ENCODE data around the gene FHIT. TPM values are rescaled to one million over a fixed set of nuclear protein-coding genes. Genes with fewer than 3 reads are reported as not detected.

FHIT gene
- total and polyA plus RNA-seq, 11 donors, result 4.2 to 26.8 (median 16.5) TPM

DNA sequence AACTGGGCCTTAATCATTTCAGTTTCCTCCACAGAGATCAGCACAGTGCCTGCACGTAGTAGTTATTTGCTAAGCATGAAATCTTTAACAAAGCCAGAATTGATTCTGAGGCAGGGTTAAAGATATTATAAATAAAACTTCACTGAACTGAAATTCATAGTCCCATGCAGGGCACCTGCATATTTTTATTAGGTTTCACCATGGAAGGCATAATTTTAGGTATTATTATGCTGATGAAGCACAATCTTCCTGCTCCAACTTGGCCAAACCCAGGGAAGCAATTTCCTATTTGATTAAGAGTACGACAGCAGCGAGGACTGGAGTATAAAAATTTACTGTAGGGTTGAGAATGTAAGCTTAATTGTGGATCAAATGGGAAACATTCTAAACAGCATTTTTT is 1131.0 kb downstream of the FHIT start:
- no peaks in the 10 kb centered on the region for H3K27me3 ChIP-seq
- TF ChIP-seq POLR2A (IDR thresholded peaks at IDR 0.05), result no peak
- TF ChIP-seq, protein P1, sequence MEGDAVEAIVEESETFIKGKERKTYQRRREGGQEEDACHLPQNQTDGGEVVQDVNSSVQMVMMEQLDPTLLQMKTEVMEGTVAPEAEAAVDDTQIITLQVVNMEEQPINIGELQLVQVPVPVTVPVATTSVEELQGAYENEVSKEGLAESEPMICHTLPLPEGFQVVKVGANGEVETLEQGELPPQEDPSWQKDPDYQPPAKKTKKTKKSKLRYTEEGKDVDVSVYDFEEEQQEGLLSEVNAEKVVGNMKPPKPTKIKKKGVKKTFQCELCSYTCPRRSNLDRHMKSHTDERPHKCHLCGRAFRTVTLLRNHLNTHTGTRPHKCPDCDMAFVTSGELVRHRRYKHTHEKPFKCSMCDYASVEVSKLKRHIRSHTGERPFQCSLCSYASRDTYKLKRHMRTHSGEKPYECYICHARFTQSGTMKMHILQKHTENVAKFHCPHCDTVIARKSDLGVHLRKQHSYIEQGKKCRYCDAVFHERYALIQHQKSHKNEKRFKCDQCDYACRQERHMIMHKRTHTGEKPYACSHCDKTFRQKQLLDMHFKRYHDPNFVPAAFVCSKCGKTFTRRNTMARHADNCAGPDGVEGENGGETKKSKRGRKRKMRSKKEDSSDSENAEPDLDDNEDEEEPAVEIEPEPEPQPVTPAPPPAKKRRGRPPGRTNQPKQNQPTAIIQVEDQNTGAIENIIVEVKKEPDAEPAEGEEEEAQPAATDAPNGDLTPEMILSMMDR (IDR thresholded peaks at IDR 0.05), result no peak
- 81 to 91% (median 83%) methylated on average over 3 of the region's 3 CpGs for WGBS, 4 donors
- intact Hi-C loops (cut with DNase I), result no loop called here
- DNase-seq (no peak), ATAC-seq (no peak)
- no peaks in the 10 kb centered on the region for H3K9me3 ChIP-seq
- no peak overlapping the region for H3K4me3 ChIP-seq
- no peaks in the 10 kb centered on the region for H3K36me3 ChIP-seq
- no peaks in the 10 kb centered on the region for H3K4me1 ChIP-seq
- H3K27ac ChIP-seq, result no peak overlapping the region

DNA sequence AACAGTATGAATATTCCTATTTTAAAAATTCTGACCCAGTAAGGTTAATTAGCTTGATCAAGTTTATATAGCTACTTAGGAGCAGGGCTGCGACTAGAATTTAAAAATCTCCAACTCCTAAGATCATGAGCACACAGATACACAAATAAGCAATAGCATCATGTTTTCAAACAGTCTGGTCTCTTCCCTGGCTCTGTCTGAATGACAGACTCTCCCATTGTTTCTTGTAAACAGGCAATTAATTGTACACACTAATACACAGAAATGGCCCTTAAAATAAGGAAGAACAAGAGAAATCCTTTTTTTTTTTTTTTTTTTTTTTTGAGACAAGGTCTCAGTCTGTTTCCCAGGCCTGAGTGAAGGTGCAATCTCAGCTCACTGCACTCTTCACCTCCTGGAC is 1137.1 kb downstream of the FHIT start:
- H3K27me3 ChIP-seq, result no peaks in the 10 kb centered on the region
- ATAC-seq, result no peak
- WGBS, 4 donors, result 83 to 95% (median 89%) methylated on average over 1 of the region's 1 CpG

DNA sequence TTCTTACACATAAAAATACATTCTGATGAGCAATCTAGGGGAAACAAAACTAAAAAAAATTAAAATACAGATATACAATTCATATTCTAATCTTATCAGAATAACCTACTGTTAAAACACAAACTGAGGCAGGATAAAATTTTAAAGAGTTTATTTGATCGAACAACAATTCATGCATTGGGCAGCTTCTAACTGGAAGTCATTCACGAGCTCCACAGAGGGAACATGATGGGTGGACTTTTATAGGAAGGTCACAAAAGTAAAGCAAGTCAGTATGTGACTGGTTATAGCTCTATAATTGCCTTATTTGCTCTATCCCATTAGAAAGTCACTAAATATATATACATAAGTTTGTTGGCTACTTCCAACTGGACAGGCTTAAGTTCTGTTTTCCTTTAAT is 1144.0 kb downstream of the FHIT start:
- WGBS, 4 donors, result 84 to 93% (median 91%) methylated on average over 2 of the region's 2 CpGs
- ATAC-seq, result no peak
- no peak for DNase-seq
- intact Hi-C loops (cut with DNase I), result no loop called here
- H3K9me3 ChIP-seq, result no peaks in the 10 kb centered on the region
- TF ChIP-seq, protein P1 (IDR thresholded peaks at IDR 0.05), result no peak
- no peak for TF ChIP-seq POLR2A (IDR thresholded peaks at IDR 0.05)
- no peaks in the 10 kb centered on the region for H3K4me1 ChIP-seq
- H3K36me3 ChIP-seq, result no peaks in the 10 kb centered on the region
- H3K4me3 ChIP-seq, result no peak overlapping the region
- H3K27ac ChIP-seq, result no peak overlapping the region
- H3K27me3 ChIP-seq, result no peaks in the 10 kb centered on the region

More for the DNA sequence above, 1137.1 kb downstream of the FHIT start:
- H3K4me3 ChIP-seq, result no peak overlapping the region
- H3K36me3 ChIP-seq, result no peaks in the 10 kb centered on the region
- H3K9me3 ChIP-seq, result no peaks in the 10 kb centered on the region
- DNase-seq, result no peak
- TF ChIP-seq POLR2A (IDR thresholded peaks at IDR 0.05), result no peak
- TF ChIP-seq, protein P1 (IDR thresholded peaks at IDR 0.05), result no peak
- intact Hi-C loops (cut with DNase I), result no loop called here
- no peak overlapping the region for H3K27ac ChIP-seq
- H3K4me1 ChIP-seq, result no peaks in the 10 kb centered on the region

DNA sequence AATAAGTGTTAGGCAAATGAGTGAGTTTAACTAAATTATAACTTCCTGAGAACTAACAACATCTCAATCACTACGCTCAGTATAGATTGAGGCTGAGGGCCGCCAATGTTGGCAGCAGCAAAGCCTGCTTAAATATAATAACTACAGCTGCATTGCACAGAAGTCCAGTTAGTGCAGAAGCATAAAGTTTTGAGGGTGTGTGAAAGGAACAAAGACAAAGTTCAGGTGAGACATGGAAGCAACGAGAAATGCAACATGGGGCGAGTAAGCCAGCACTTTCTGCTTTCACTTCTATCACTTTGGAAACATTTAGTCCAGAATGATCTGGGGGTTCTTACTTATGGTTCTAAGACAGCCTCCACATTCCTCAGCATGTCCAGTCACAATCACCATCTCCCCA is 1149.1 kb downstream of the FHIT start:
- H3K27ac ChIP-seq, result no peak overlapping the region
- TF ChIP-seq POLR2A (IDR thresholded peaks at IDR 0.05), result no peak
- TF ChIP-seq, protein P1 (IDR thresholded peaks at IDR 0.05), result no peak
- 87 to 95% (median 91%) methylated on average over 4 of the region's 4 CpGs for WGBS, 4 donors
- H3K4me1 ChIP-seq, result peaks cover 0 to 3% (median 0%) of the 10 kb centered on the region in 12 donors
- no peak overlapping the region for H3K4me3 ChIP-seq
- H3K36me3 ChIP-seq, result no peaks in the 10 kb centered on the region
- DNase-seq (no peak), ATAC-seq (no peak)
- no peaks in the 10 kb centered on the region for H3K9me3 ChIP-seq
- intact Hi-C loops (cut with DNase I), result no loop called here
- H3K27me3 ChIP-seq, result no peaks in the 10 kb centered on the region
